HCT116 (cell line): ENCODE data around the gene SCFD2. TPM values are rescaled to one million over a fixed set of nuclear protein-coding genes. Genes with fewer than 3 reads are reported as not detected.

Source experiments
- ATAC-seq: fragments of 200-7000 bp; cut with Tn5 transposase; 2 replicates; pipeline ENCODE4 v1.9.1; 2020; ENCODE audit warnings: mild to moderate bottlenecking, moderate library complexity
- BruUV-seq: library from RNA; stranded (reverse); fragments of 400-500 nt; replicated peaks from 2 replicates; lab custom pipeline; 2021; lab: Mats Ljungman, UMichigan
- CTCF ChIA-PET: fragments of 300-600 bp; sonication (Branson Sonifier 250); formaldehyde crosslinking; loops from one replicate; lab custom pipeline; 2021; ENCODE audit warnings: antibody characterized with exemption; lab: Charles Lee
- POLR2A ChIA-PET: fragments of 300-600, 350-600 bp; sonication (Branson Sonifier 250); formaldehyde crosslinking; loops from one replicate; lab custom pipeline; 2021; ENCODE audit warnings: antibody characterized with exemption; lab: Charles Lee
- RAD21 ChIA-PET, 2 experiments: fragments of 300-600 bp; sonication (Branson Sonifier 250); formaldehyde crosslinking; loops; one replicate each; lab custom pipeline; 2023; ENCODE audit warnings: low total read pairs in 2 of 2; ENCODE audit not compliant: uncharacterized antibody in 2 of 2, unreplicated experiment in 2 of 2, low non-redundant PET in 1 of 2; lab: Charles Lee
- DNase-seq: peaks from one replicate; pipeline ENCODE4 v3.0.0-alpha.2; 2010; ENCODE audit warnings: low read depth, low spot score
- H2AFZ ChIP-seq: fragments of 200-600 bp; shearing (Covaris generic), sonication (generic); 2 replicates; pipeline ENCODE4 v1.6.1; 2017; ENCODE audit warnings: low read depth, mixed run types, mixed read lengths, antibody characterized with exemption, low read length; ENCODE audit not compliant: poor library complexity, severe bottlenecking
- H3K27ac ChIP-seq: 2 replicates; pipeline ENCODE4 v1.5.1; 2012; ENCODE audit warnings: low read depth, low read length
- H3K27me3 ChIP-seq: fragments of 200-600 bp; sonication (generic); 2 replicates; pipeline ENCODE4 v1.6.1; 2016; ENCODE audit warnings: mixed run types, low read length, mixed read lengths; ENCODE audit not compliant: insufficient read depth
- H3K36me3 ChIP-seq, 2 experiments: fragments of 200-500 bp in 1 of 2; fragments of 200-600 bp in 1 of 2; sonication (Bioruptor generic) in 1 of 2; sonication (generic) in 1 of 2; 2 replicates each; pipeline versions ENCODE4 v1.5.1 to v1.6.1; 2014 to 2016; ENCODE audit warnings: low read length in 2 of 2, inconsistent platforms in 1 of 2, mixed read lengths in 1 of 2, mixed run types in 1 of 2; ENCODE audit not compliant: insufficient read depth in 2 of 2, control insufficient read depth in 1 of 2
- H3K4me1 ChIP-seq, 2 experiments: fragments of 200-600 bp in 1 of 2; sonication (generic) in 1 of 2; 2 replicates each; pipeline versions ENCODE4 v1.5.1 to v1.6.1; 2012 to 2017; ENCODE audit warnings: low read length in 2 of 2, inconsistent platforms in 1 of 2, mild to moderate bottlenecking in 1 of 2, mixed read lengths in 1 of 2, mixed run types in 1 of 2, moderate library complexity in 1 of 2; ENCODE audit not compliant: insufficient read depth in 2 of 2, control insufficient read depth in 1 of 2
- H3K4me2 ChIP-seq: fragments of 200-600 bp; sonication (generic); 2 replicates; pipeline ENCODE4 v1.6.1; 2017; ENCODE audit warnings: mixed run types, low read length, mixed read lengths
- H3K4me3 ChIP-seq, 2 experiments: fragments of 200-600 bp in 1 of 2; sonication (generic) in 1 of 2; replicated peaks in 1 of 2; 2 replicates each; pipeline ENCODE4 v1.5.1; 2011 to 2016; ENCODE audit warnings: low read length in 2 of 2, control low read depth in 1 of 2, low read depth in 1 of 2, mild to moderate bottlenecking in 1 of 2, mixed read lengths in 1 of 2, mixed run types in 1 of 2
- H3K79me2 ChIP-seq: fragments of 200-600 bp; sonication (generic); 2 replicates; pipeline ENCODE4 v1.6.1; 2017; ENCODE audit warnings: mild to moderate bottlenecking, mixed run types, low read length, moderate library complexity, mixed read lengths; ENCODE audit not compliant: insufficient read depth
- H3K9ac ChIP-seq: fragments of 200-600 bp; sonication (generic); 2 replicates; pipeline ENCODE4 v1.6.1; 2016; ENCODE audit warnings: low read length, mixed read lengths
- H3K9me2 ChIP-seq: fragments of 200-600 bp; sonication (generic), shearing (Covaris generic); 2 replicates; pipeline ENCODE4 v1.6.1; 2017; ENCODE audit warnings: mixed run types, mild to moderate bottlenecking, moderate library complexity; ENCODE audit not compliant: insufficient read depth
- H3K9me3 ChIP-seq, 2 experiments: fragments of 200-500 bp in 1 of 2; fragments of 200-600 bp in 1 of 2; sonication (Bioruptor generic) in 1 of 2; sonication (generic) in 1 of 2; 2 replicates each; pipeline ENCODE4 v1.6.1; 2014 to 2017; ENCODE audit warnings: low read length in 2 of 2, mixed read lengths in 2 of 2, inconsistent platforms in 1 of 2, low read depth in 1 of 2, mild to moderate bottlenecking in 1 of 2, mixed run types in 1 of 2, moderate library complexity in 1 of 2; ENCODE audit not compliant: control insufficient read depth in 1 of 2, insufficient read depth in 1 of 2
- H4K20me1 ChIP-seq: fragments of 200-600 bp; sonication (generic), shearing (Covaris generic); 2 replicates; pipeline ENCODE4 v1.6.1; 2017; ENCODE audit warnings: mixed run types, mild to moderate bottlenecking, moderate library complexity; ENCODE audit not compliant: insufficient read depth
- ATF3 ChIP-seq: IDR thresholded peaks from 2 replicates; pipeline ENCODE4 v1.6.1; 2012
- CBX3 ChIP-seq: IDR thresholded peaks from 2 replicates; pipeline ENCODE4 v1.6.1; 2012; ENCODE audit warnings: low read depth
- CTCF ChIP-seq, 3 experiments: fragments of 200-600 bp in 1 of 3; sonication (generic) in 1 of 3; IDR thresholded peaks in 2 of 3; conservative IDR thresholded peaks in 1 of 3; 2 replicates each; pipeline ENCODE4 v1.5.1; 2012 to 2017; ENCODE audit warnings: low read depth in 2 of 3, low read length in 2 of 3, antibody characterized with exemption in 1 of 3, borderline replicate concordance in 1 of 3, control low read depth in 1 of 3, mild to moderate bottlenecking in 1 of 3, mixed read lengths in 1 of 3, mixed run types in 1 of 3, moderate library complexity in 1 of 3; ENCODE audit not compliant: insufficient read depth in 1 of 3
- ELF1 ChIP-seq: IDR thresholded peaks from 2 replicates; pipeline ENCODE4 v1.6.1; 2012; ENCODE audit warnings: low read depth, borderline replicate concordance
- EZH2 ChIP-seq: fragments of 200-600 bp; sonication (generic); IDR thresholded peaks from 2 replicates; pipeline ENCODE4 v1.6.1; 2017; ENCODE audit warnings: antibody characterized with exemption, mixed run types
- EZH2phosphoT487 ChIP-seq: fragments of 200-600 bp; IDR thresholded peaks from 2 replicates; pipeline ENCODE4 v1.6.1; 2018; ENCODE audit warnings: antibody characterized with exemption, borderline replicate concordance
- FOSL1 ChIP-seq: IDR thresholded peaks from 2 replicates; pipeline ENCODE4 v1.6.1; 2012; ENCODE audit warnings: low read depth
- JUND ChIP-seq: IDR thresholded peaks from 2 replicates; pipeline ENCODE4 v1.6.1; 2012
- MAX ChIP-seq: IDR thresholded peaks from 2 replicates; pipeline ENCODE4 v1.6.1; 2012
- POLR2AphosphoS5 ChIP-seq: IDR thresholded peaks from 2 replicates; pipeline ENCODE4 v1.6.1; 2011; ENCODE audit warnings: mild to moderate bottlenecking, low read depth, low read length, moderate library complexity
- RAD21 ChIP-seq: IDR thresholded peaks from 2 replicates; pipeline ENCODE4 v1.6.1; 2012; ENCODE audit warnings: low read depth, mild to moderate bottlenecking
- REST ChIP-seq: IDR thresholded peaks from 2 replicates; pipeline ENCODE4 v1.6.1; 2012; ENCODE audit warnings: low read depth
- SIN3A ChIP-seq: IDR thresholded peaks from 2 replicates; pipeline ENCODE4 v1.6.1; 2012; ENCODE audit warnings: low read depth
- SP1 ChIP-seq: IDR thresholded peaks from 2 replicates; pipeline ENCODE4 v1.6.1; 2012; ENCODE audit warnings: low read depth
- ZFX ChIP-seq: fragments of 450-650 bp; IDR thresholded peaks from 2 replicates; pipeline ENCODE4 v1.6.1; 2017
- ZNF274 ChIP-seq: fragments of 200-500 bp; sonication (Bioruptor generic); IDR thresholded peaks from 2 replicates; pipeline ENCODE4 v1.6.1; 2014; ENCODE audit warnings: mild to moderate bottlenecking, low read depth, low read length, inconsistent platforms
- intact Hi-C: fragments of 100-400 bp; cut with micrococcal nuclease; formaldehyde crosslinking; loops from 2 replicates; pipeline ENCODE4 v1.10.0; 2022
- total RNA-seq: library from RNA; stranded (reverse); gene quantifications from one replicate; pipeline ENCODE4 v1.2.1, GENCODE V29; 2021; ENCODE audit not compliant: unreplicated experiment

Gene SCFD2
- total RNA-seq, 1 experiment from 2014 or later, result 13.6 TPM

GRCh38 chr4:53156896-53157295 lies 209.0 kb downstream of the SCFD2 start:
- no peaks in the 10 kb centered on the region for H3K36me3 ChIP-seq
- TF ChIP-seq ATF3 (no peak), CBX3 (no peak), EZH2 (no peak), ZFX (no peak), MAX (no peak), FOSL1 (no peak), REST (no peak), SIN3A (no peak), EZH2phosphoT487 (no peak), JUND (no peak), RAD21 (no peak), SP1 (no peak), ZNF274 (no peak), ELF1 (no peak), POLR2AphosphoS5 (no peak), CTCF (IDR thresholded peaks at IDR 0.05 in 2 of 3, conservative IDR thresholded peaks at IDR 0.05 in 1 of 3; ENCODE audit: borderline replicate concordance in 1 of 3, insufficient read depth in 1 of 3, low read depth in 2 of 3, low read length in 2 of 3) (no peak)
- intact Hi-C loops, result no loop called here
- no TSS peak for BruUV-seq
- ATAC-seq (no peak), DNase-seq (no peak)
- ChIA-PET RAD21 (no interaction called here), CTCF (no interaction called here), POLR2A (no interaction called here)
- no peaks in the 10 kb centered on the region for H4K20me1 ChIP-seq
- H3K4me3 ChIP-seq, result no peak overlapping the region
- H3K27ac ChIP-seq, result no peak overlapping the region
- no peaks in the 10 kb centered on the region for H3K27me3 ChIP-seq
- no peaks in the 10 kb centered on the region for H3K9me3 ChIP-seq
- H3K9ac ChIP-seq, result no peak overlapping the region
- no peaks in the 10 kb centered on the region for H3K9me2 ChIP-seq
- H3K4me2 ChIP-seq, result no peak overlapping the region
- no peaks in the 10 kb centered on the region for H3K79me2 ChIP-seq
- H2AFZ ChIP-seq, result no peak overlapping the region
- no peaks in the 10 kb centered on the region for H3K4me1 ChIP-seq
